Smooth muscle cell (in vitro differentiated cells): Measurements from ENCODE around the gene HRH3. TPM values are rescaled to one million over a fixed set of nuclear protein-coding genes. Genes with fewer than 3 reads are reported as not detected.

Experiments used
- DNase-seq: peaks from one replicate; lab custom pipeline; 2025; ENCODE audit not compliant: unreplicated experiment; lab: John Stamatoyannopoulos, UW
- H2AFZ ChIP-seq: fragments of 200-600 bp; sonication (generic); 2 replicates; pipeline ENCODE4 v1.6.0; 2016; ENCODE audit warnings: antibody characterized with exemption, low read depth, mild to moderate bottlenecking
- H3F3A ChIP-seq: fragments of 200-600 bp; sonication (generic); 2 replicates; pipeline ENCODE4 v1.6.0; 2017; ENCODE audit warnings: antibody characterized with exemption, low read depth
- H3K27ac ChIP-seq: fragments of 200-600 bp; sonication (generic); 2 replicates; pipeline ENCODE4 v1.5.1; 2016; ENCODE audit warnings: low read depth, mild to moderate bottlenecking
- H3K27me3 ChIP-seq: fragments of 200-600 bp; sonication (generic); 2 replicates; pipeline ENCODE4 v1.6.1; 2016; ENCODE audit warnings: low read depth, mild to moderate bottlenecking
- H3K36me3 ChIP-seq: fragments of 200-600 bp; sonication (generic); 2 replicates; pipeline ENCODE4 v1.5.1; 2016; ENCODE audit warnings: low read depth
- H3K4me1 ChIP-seq: fragments of 200-600 bp; sonication (generic); 2 replicates; pipeline ENCODE4 v1.5.1; 2016; ENCODE audit warnings: low read depth
- H3K4me2 ChIP-seq: fragments of 200-600 bp; sonication (generic); 2 replicates; pipeline ENCODE4 v1.6.0; 2016; ENCODE audit warnings: mild to moderate bottlenecking
- H3K4me3 ChIP-seq: fragments of 200-600 bp; sonication (generic); 2 replicates; pipeline ENCODE4 v1.5.1; 2016; ENCODE audit warnings: mild to moderate bottlenecking
- H3K79me2 ChIP-seq: fragments of 200-600 bp; sonication (generic); 2 replicates; pipeline ENCODE4 v1.6.0; 2016; ENCODE audit warnings: low read depth, mild to moderate bottlenecking
- H3K9ac ChIP-seq: fragments of 200-600 bp; sonication (generic); 2 replicates; pipeline ENCODE4 v1.6.0; 2016; ENCODE audit warnings: low read depth
- H3K9me3 ChIP-seq: fragments of 200-600 bp; sonication (generic); replicated peaks from 2 replicates; pipeline ENCODE4 v1.5.1; 2016; ENCODE audit warnings: low read depth
- H4K20me1 ChIP-seq: fragments of 200-600 bp; sonication (generic); 2 replicates; pipeline ENCODE4 v1.6.0; 2016; ENCODE audit warnings: low read depth
- CTCF ChIP-seq: fragments of 200-600 bp; sonication (generic); IDR thresholded peaks from 2 replicates; pipeline ENCODE4 v1.5.1; 2017; ENCODE audit warnings: borderline replicate concordance, mild to moderate bottlenecking, antibody characterized with exemption; ENCODE audit not compliant: insufficient read depth, poor library complexity, severe bottlenecking
- WGBS: methylation state at CpG from one replicate; pipeline ENCODE4 v1.1.7; 2016; ENCODE audit warnings: low lambda C conversion rate; 5-methylcytosine and 5-hydroxymethylcytosine counted together
- polyA plus RNA-seq: library from polyadenylated mRNA; unstranded; fragments of >200 nt; fragmentation: Nextera tagmentation; extraction: Ambion mirVana; gene quantifications from 2 replicates; pipeline ENCODE4 v1.2.1, GENCODE V29; 2016
- total RNA-seq: library from RNA; depleted of rRNA; stranded (reverse); fragments of >200 nt; gene quantifications from 2 replicates; pipeline ENCODE4 v1.2.3, GENCODE V29; 2014

The HRH3 gene
- total and polyA plus RNA-seq, 2 experiments from 2014 or later = not detected

- Histone ChIP-seq H4K20me1 (peaks cover 5% of the 10 kb centered on the region), H2AFZ (no peak overlapping the region), H3F3A (no peaks in the 10 kb centered on the region), H3K9me3 (no peaks in the 10 kb centered on the region), H3K79me2 (no peaks in the 10 kb centered on the region), H3K27ac (no peak overlapping the region), H3K36me3 (no peaks in the 10 kb centered on the region), H3K27me3 (no peaks in the 10 kb centered on the region), H3K4me3 (no peak overlapping the region), H3K9ac (no peak overlapping the region), H3K4me1 (no peaks in the 10 kb centered on the region), H3K4me2 (no peak overlapping the region)
- over 99% methylated on average over 38 of the region's 38 CpGs for WGBS
- DNase-seq = no peak
- TF ChIP-seq CTCF = no peak
These were observed 14.3 kb downstream of the HRH3 start for GRCh38 chr20:62205618-62206387.

GRCh38 chr20:62203378-62204030 lies 16.6 kb downstream of the HRH3 start:
- Histone ChIP-seq H3K79me2 (no peaks in the 10 kb centered on the region), H3K27ac (no peak overlapping the region), H3F3A (no peaks in the 10 kb centered on the region), H3K4me3 (no peak overlapping the region), H3K4me1 (no peaks in the 10 kb centered on the region), H3K36me3 (peaks cover 10% of the 10 kb centered on the region), H4K20me1 (peaks cover 5% of the 10 kb centered on the region), H3K9me3 (no peaks in the 10 kb centered on the region), H2AFZ (no peak overlapping the region), H3K9ac (no peak overlapping the region), H3K4me2 (no peak overlapping the region), H3K27me3 (no peaks in the 10 kb centered on the region)
- TF ChIP-seq CTCF = no peak
- no peak for DNase-seq
- 89% methylated on average over 17 of the region's 22 CpGs for WGBS

GRCh38 chr20:62202676-62203377 lies 17.3 kb downstream of the HRH3 start:
- Histone ChIP-seq H3K4me2 (no peak overlapping the region), H3K36me3 (peaks cover 10% of the 10 kb centered on the region), H3F3A (no peaks in the 10 kb centered on the region), H3K79me2 (no peaks in the 10 kb centered on the region), H3K4me3 (no peak overlapping the region), H3K9ac (no peak overlapping the region), H3K27ac (no peak overlapping the region), H3K27me3 (no peaks in the 10 kb centered on the region), H4K20me1 (peaks cover 5% of the 10 kb centered on the region), H3K9me3 (no peaks in the 10 kb centered on the region), H2AFZ (no peak overlapping the region), H3K4me1 (no peaks in the 10 kb centered on the region)
- DNase-seq = no peak
- WGBS = 89% methylated on average over 23 of the region's 23 CpGs
- no peak for TF ChIP-seq CTCF
